Natural killer cell treated with Interleukin-12 subunit alpha and Interleukin-12 subunit beta and Interleukin-15 and Interleukin-18, amount 100 ng/mL, for 72 hours (primary cell): ENCODE data around the gene ITSN1. TPM values are rescaled to one million over a fixed set of nuclear protein-coding genes. Genes with fewer than 3 reads are reported as not detected.

ENCODE experiments used
- ATAC-seq, 2 donors: fragments of 150-1000 bp; cut with Tn5 transposase in 1 of 2; sonication (Bioruptor Pico), chemical (Tn5 transposase) in 1 of 2; 2 replicates each; pipeline ENCODE4 v1.10.0; 2021
- DNase-seq: peaks from one replicate; pipeline ENCODE4 v3.0.0; 2022; ENCODE audit warnings: low spot score
- H3K27ac Mint-ChIP-seq, 2 donors: 1 replicate in 1 of 2; 2 replicates in 1 of 2; pipeline ENCODE4 v1.8.0; 2022; ENCODE audit warnings: mixed read lengths in 2 of 2, mild to moderate bottlenecking in 1 of 2, moderate library complexity in 1 of 2
- H3K27me3 Mint-ChIP-seq, 2 donors: 1 replicate in 1 of 2; 2 replicates in 1 of 2; pipeline ENCODE4 v1.8.0; 2022; ENCODE audit warnings: mixed read lengths in 2 of 2
- H3K36me3 Mint-ChIP-seq: one replicate; pipeline ENCODE4 v1.8.0; 2022; ENCODE audit warnings: mixed read lengths
- H3K4me1 Mint-ChIP-seq, 2 donors: 1 replicate in 1 of 2; 2 replicates in 1 of 2; pipeline ENCODE4 v1.8.0; 2022; ENCODE audit warnings: low read depth in 2 of 2, mixed read lengths in 2 of 2, mild to moderate bottlenecking in 1 of 2
- H3K4me3 Mint-ChIP-seq: one replicate; pipeline ENCODE4 v1.8.0; 2022; ENCODE audit warnings: mixed read lengths
- H3K9me3 Mint-ChIP-seq: 2 replicates; pipeline ENCODE4 v1.8.0; 2022; ENCODE audit warnings: mixed read lengths
- total RNA-seq, 2 donors: library from RNA; stranded (reverse); gene quantifications; one replicate each; pipeline ENCODE4 v1.2.3, GENCODE V29; 2022

ITSN1 gene
- total RNA-seq, 2 donors from 2014 or later = 4.0 to 8.1 TPM

DNA sequence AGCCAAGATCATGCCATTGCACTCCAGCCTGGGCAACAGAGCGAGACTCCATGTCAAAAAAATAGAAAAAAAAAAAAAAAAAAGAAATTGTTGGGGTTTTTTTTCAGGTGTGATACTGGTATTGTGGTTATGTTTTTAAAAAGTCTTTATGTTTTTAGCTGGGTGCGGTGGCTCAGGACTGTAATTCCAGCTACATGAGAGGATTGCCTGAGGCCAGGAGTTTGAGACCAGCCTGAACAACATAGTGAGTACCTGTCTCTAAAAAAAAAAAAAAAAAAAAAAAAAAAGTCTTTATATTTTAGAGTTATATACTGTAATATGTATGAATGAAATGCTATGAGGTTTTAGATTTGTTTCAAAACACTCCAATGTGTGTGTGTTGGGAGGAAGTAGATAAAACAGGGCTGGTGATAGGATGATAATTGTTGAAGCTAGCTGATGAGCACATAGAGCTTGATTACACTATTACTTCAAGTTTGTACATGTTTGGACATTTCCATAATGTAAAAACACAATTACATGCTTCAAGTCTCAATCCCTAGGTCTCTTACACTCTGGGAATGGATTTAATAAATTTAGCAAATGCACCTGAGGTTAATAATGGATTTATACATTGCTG lies 303.5 kb downstream of the ITSN1 start:
- Mint-ChIP-seq H3K27ac (peak overlapping the region; percentile 93 to 95), H3K36me3 (peaks cover 7% of the 10 kb centered on the region), H3K27me3 (no peaks in the 10 kb centered on the region), H3K4me1 (peaks cover 53 to 60% of the 10 kb centered on the region in 2 donors), H3K9me3 (no peaks in the 10 kb centered on the region), H3K4me3 (peak overlapping the region; percentile 81)
- ATAC-seq (no peak), DNase-seq (no peak)

DNA sequence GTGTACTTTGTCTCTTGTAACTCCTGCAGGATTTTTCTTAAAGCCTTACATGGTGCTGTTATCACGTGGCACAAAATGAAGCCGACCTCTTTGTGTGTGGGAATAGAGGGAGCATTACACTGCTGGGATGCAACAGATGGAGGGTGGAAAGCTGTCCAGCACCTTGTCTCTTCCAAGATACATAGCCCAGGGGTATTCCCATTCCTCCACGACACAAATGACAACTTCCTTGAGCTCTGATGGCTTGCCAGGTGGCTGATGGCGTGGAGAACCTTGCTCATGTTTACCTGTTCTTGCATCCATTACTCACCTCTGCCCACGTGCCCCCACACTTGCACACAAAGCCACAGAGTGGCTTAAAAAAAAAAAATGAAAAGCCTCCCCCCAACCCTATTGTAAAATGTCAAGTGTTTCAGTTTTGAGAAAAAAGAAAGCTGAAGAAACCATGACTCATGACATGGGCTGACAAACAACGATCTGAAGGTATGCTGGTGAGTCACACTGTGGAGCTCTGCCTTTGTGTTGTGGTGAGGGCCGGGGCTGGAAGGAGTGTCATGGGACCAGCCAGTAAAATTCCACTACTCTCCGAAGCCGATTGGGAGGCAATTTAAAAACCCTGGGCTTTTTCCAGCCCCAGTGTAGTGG lies 305.3 kb downstream of the ITSN1 start:
- H3K36me3 Mint-ChIP-seq = peaks cover 7% of the 10 kb centered on the region
- ATAC-seq (peak; percentile 80 to 89), DNase-seq (peak; percentile 91)
- H3K4me1 Mint-ChIP-seq = peaks cover 64 to 70% of the 10 kb centered on the region in 2 donors
- no peaks in the 10 kb centered on the region for H3K9me3 Mint-ChIP-seq
- peak overlapping the region; percentile 93 to 95 for H3K27ac Mint-ChIP-seq
- H3K4me3 Mint-ChIP-seq = peak overlapping the region; percentile 81
- no peaks in the 10 kb centered on the region for H3K27me3 Mint-ChIP-seq

DNA sequence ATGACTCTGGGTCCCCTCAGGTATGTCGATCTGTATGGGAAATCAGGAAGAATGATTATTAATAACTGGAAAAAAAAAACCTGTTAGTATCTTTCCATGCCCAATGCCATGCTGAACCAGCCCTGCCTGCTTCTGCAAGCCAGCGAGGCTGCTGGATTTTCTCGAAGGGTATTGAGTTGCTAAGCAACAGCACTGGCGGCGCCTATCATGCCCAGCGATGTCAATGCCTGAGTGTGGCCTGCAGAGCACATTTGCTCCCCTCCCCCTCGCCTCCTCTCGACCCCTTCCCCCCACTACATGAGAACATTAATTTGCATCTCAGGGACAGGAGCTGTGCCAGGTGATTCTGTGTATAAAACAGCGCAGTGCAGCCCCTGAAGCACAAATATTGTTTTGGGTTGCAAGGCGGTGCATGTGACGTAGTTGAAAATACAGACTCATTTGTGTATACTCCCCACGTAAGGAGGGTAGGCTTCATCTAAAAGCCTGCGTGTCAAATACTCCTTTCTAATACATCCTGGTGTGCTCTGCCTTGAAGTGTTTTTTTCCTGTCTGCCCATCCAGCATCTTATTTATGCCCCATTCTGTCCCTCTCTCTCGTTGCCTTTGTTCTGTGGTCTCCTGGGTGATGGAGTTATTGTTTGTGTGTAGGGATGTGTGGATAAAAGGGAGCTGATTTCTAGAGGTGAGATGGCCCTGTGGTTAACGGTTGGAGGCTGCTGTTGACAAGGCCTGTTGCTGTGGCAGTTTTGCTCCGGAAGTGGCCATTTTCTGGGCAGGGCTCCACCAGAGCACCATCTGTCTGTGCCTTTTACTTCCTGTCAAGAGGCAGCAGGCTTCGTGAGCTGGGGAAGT lies 306.0 kb downstream of the ITSN1 start:
- Mint-ChIP-seq H3K36me3 (peaks cover 7% of the 10 kb centered on the region), H3K4me1 (peaks cover 64 to 70% of the 10 kb centered on the region in 2 donors), H3K27me3 (no peaks in the 10 kb centered on the region), H3K27ac (peak overlapping the region; percentile 93 to 95), H3K4me3 (peak overlapping the region; percentile 81), H3K9me3 (no peaks in the 10 kb centered on the region)
- ATAC-seq = peak; percentile 78 to 79
- DNase-seq = peak; percentile 96

DNA sequence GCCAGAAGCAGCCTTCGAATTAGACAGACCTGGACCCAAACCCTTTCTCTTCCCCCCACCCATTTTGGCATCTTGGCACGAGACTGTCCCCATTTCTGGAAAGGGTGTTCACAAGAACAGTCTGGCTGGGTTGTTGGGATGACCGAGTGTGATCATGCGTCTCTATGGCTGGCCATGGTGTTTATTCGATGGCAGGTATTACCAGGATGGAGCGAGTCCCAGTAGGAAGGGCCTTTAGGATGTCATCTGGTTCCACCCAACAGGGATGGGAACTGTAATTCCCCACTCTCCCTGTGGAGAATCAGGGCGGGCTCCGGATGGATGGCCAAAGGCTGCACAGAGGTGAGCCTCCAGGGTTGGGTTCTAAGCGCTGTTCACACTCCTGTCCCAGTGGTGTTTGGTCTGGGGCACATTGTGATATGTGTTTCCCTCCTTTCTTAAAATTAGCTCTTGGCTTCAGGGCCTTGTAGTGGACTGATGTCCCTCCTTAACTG lies 306.7 kb downstream of the ITSN1 start:
- H3K36me3 Mint-ChIP-seq = peaks cover 7% of the 10 kb centered on the region
- H3K27me3 Mint-ChIP-seq = no peaks in the 10 kb centered on the region
- H3K4me1 Mint-ChIP-seq = peaks cover 64 to 70% of the 10 kb centered on the region in 2 donors
- peak overlapping the region; percentile 93 to 95 for H3K27ac Mint-ChIP-seq
- ATAC-seq = no peak
- H3K4me3 Mint-ChIP-seq = peak overlapping the region; percentile 81
- no peaks in the 10 kb centered on the region for H3K9me3 Mint-ChIP-seq
- DNase-seq = no peak

Other genes with a start within 250 kb of the ITSN1 start
- gene IFNGR2, start 239.1 kb upstream of the ITSN1 start, total RNA-seq = 1 to 10 TPM in 1 of 2 donors, not detected in 1; 1.6 TPM
- 10 to 100 TPM; 19.5 to 24.7 TPM for gene TMEM50B, start 162.5 kb upstream of the ITSN1 start, total RNA-seq
- gene DNAJC28, start 150.8 kb upstream of the ITSN1 start, total RNA-seq = under 1 TPM; 0.52 to 0.86 TPM
- gene GART, start 100.4 kb upstream of the ITSN1 start, total RNA-seq = 100 to 1,000 TPM; 127 to 163 TPM
- 100 to 1,000 TPM; 307 to 362 TPM for gene SON, start 99.5 kb upstream of the ITSN1 start, total RNA-seq
- gene DONSON, start 53.8 kb upstream of the ITSN1 start, total RNA-seq = 10 to 100 TPM; 20.3 to 38.7 TPM
- 10 to 100 TPM; 28.0 to 31.7 TPM for gene CRYZL1, start 760 bp upstream of the ITSN1 start, total RNA-seq